Sigmoid colon (tissue), 7 donors: ENCODE measurements around the gene NOL6. TPM values are rescaled to one million over a fixed set of nuclear protein-coding genes. Genes with fewer than 3 reads are reported as not detected.

ENCODE experiments used
- DNase-seq: peaks from one replicate; pipeline ENCODE4 v3.0.0-alpha.2; 2019
- H3K27ac ChIP-seq, 4 donors: fragments of 200-600 bp; sonication (generic); one replicate each; pipeline ENCODE4 v1.5.1; 2016 to 2019; ENCODE audit warnings: mild to moderate bottlenecking in 1 of 4
- H3K27me3 ChIP-seq, 3 donors: fragments of 200-600 bp; sonication (generic); one replicate each; pipeline ENCODE4 v1.5.1; 2019; ENCODE audit warnings: mild to moderate bottlenecking in 1 of 3
- H3K36me3 ChIP-seq, 4 donors: fragments of 200-600 bp; sonication (generic); one replicate each; pipeline ENCODE4 v1.5.1; 2016 to 2019
- H3K4me1 ChIP-seq, 4 donors: fragments of 200-600 bp; sonication (generic); one replicate each; pipeline ENCODE4 v1.5.1; 2017 to 2019
- H3K4me3 ChIP-seq, 4 donors: fragments of 200-600 bp; sonication (generic); one replicate each; pipeline ENCODE4 v1.5.1; 2017 to 2019; ENCODE audit warnings: mild to moderate bottlenecking in 2 of 4, moderate library complexity in 1 of 4
- H3K9me3 ChIP-seq, 4 donors: fragments of 200-600 bp in 3 of 4; sonication (generic) in 3 of 4; one replicate each; pipeline versions ENCODE4 v1.5.1 to v1.6.1; 2013 to 2019
- EP300 ChIP-seq, 4 donors: sonication (generic); formaldehyde crosslinking; IDR thresholded peaks; one replicate each; pipeline ENCODE4 v1.6.1; 2017; ENCODE audit warnings: antibody characterized with exemption in 4 of 4
- POLR2A ChIP-seq, 2 donors: fragments of 450-650 bp; IDR thresholded peaks; one replicate each; pipeline ENCODE4 v1.6.1; 2016; ENCODE audit warnings: antibody characterized with exemption in 2 of 2, mild to moderate bottlenecking in 2 of 2, moderate library complexity in 2 of 2
- POLR2AphosphoS5 ChIP-seq, 4 donors: sonication (generic); formaldehyde crosslinking; IDR thresholded peaks; one replicate each; pipeline ENCODE4 v1.6.1; 2017; ENCODE audit warnings: antibody characterized with exemption in 4 of 4
- WGBS, 2 donors: extraction: QIAGEN DNeasy Blood & Tissue Kit; methylation state at CpG; one replicate each; pipeline ENCODE4 v1.1.7; 2013; 5-methylcytosine and 5-hydroxymethylcytosine counted together
- intact Hi-C: fragments of 100-400 bp; cut with DNase I; formaldehyde crosslinking; loops from one replicate; pipeline ENCODE4 v1.15.1; 2023
- polyA plus RNA-seq, 3 donors: library from polyadenylated mRNA; stranded (reverse); fragments of 200-250 nt; gene quantifications; one replicate each; pipeline ENCODE4 v1.2.3, GENCODE V29; 2013
- total RNA-seq, 4 donors: library from RNA; depleted of rRNA; stranded (reverse); fragments of >200 nt; gene quantifications; one replicate each; pipeline ENCODE4 v1.1.0, GENCODE V29; 2016
- TF ChIP-seq, protein P1 (sequence below), 4 experiments: fragments of 450-650 bp in 3 of 4; fragments of 200-600 bp in 1 of 4; IDR thresholded peaks; one replicate each; pipeline ENCODE4 v1.5.1; 2016 to 2019; ENCODE audit warnings: antibody characterized with exemption in 4 of 4, mild to moderate bottlenecking in 3 of 4, moderate library complexity in 2 of 4
- donor health status: healthy with polysubstance abuse.
- donor health status: Bipolar disorder and iron deficiency.
- donor health status: healthy.

NOL6 gene
- total and polyA plus RNA-seq, 7 donors: 5.5 to 23.6 (median 9.9) TPM

DNA sequence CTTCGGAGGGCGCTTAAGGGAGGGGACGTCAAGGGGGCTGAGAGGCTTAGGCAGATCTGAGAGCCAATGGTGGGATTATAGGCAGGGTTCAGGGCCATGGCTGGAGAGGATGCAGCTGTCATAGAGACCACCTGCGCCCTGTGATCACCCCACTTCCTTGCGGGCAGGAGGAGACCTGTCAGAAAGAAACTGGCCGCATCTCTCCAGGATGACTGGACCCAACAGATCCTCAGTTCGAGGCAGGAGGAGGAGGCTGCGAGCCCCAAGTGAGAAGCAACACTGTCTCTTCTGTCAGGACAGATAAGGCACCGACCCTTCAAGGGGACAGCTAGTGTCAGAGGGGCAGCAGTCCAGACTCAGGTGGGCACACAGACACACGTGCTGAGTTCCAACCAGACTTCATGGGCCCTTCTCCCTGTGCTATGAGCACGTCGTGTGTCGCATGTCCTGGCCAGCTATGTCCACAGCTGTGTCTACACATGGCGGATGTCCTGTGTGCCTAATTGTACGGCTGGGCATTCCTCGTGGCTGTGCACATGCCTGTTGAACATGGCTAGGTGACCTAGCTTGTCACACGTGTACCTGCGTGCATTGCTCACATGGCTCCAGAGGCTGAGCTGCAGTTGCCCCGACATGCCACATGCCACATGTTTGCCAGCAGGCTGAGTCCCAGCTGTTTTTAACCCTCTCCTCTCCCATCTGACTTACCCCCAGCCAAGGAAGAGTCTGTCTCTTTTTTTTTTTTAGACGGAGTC, 25.7 kb downstream of the NOL6 start:
- intact Hi-C loops: loop anchor here (2.0 kb wide), 1 partner anchor 19 kb away; no protein-coding TSS in a partner anchor
- Histone ChIP-seq H3K4me1 (peaks cover 0 to 15% (median 14%) of the 10 kb centered on the region in 4 donors), H3K36me3 (no peaks in the 10 kb centered on the region), H3K27me3 (no peaks in the 10 kb centered on the region), H3K9me3 (no peaks in the 10 kb centered on the region), H3K27ac (peak overlapping the region in 2 of 4 donors; percentile 27 to 51), H3K4me3 (peak overlapping the region; percentile 28 to 56 (median 49))
- no peak for TF ChIP-seq POLR2A (IDR thresholded peaks at IDR 0.05)
- WGBS, 2 donors: 26 to 40% methylated on average over 20 of the region's 20 CpGs
- no peak for DNase-seq

DNA sequence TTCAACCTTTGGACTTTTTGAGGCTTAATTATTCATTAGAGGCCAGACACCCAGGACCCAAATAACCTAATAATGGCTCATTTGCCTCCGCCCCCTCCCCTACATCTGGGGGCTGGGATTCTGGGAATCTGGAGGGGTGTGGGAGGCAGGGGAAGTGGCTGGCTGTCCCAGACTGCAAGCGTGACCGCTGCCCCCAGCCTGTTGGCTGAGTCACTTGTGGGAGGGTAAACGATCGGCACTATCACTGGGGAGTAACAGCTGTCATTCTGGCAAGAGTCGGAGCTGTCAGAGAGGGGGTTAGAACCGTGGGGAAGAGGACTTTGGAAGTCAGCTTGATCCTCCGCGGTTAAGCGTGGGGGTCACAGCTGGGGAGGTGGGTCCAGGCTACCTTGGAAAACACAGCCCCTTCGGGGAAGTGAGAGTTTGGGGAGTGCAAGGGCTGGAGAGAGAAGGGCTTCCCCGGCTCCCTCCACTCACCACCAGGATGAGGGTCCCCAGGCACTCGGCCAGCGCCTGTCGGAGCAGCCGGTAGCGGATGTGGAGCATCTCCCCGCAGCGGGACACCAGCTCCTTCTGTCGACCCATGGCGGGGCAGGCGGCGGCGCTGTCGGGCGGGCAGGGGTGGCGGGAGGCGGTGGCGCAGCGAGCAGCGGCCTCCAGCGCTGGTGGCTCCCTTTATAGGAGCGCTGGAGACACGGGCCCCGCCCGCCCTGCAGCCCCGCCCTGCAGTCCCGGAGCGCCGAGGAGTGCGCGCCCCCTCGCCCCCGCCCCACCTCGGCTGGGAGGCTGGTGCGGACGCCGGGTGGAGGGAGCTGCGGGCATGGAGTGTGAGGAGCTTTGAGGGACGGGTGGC, 26.6 kb downstream of the NOL6 start, which contains the start of gene AQP3:
TSS of gene AQP3 (minus strand) at position 648 of the 853 bp plus-strand sequence. CDS start at position 585, 63 bp downstream.
- Histone ChIP-seq H3K27me3 (no peaks in the 10 kb centered on the region), H3K36me3 (no peaks in the 10 kb centered on the region), H3K4me3 (peak within 1 kb of the TSS; percentile 28 to 56 (median 49)), H3K27ac (peak within 1 kb of the TSS in 3 of 4 donors; percentile 27 to 53 (median 51)), H3K4me1 (peaks cover 0 to 15% (median 14%) of the 10 kb centered on the region in 4 donors), H3K9me3 (no peaks in the 10 kb centered on the region)
- peak; percentile 80 for DNase-seq
- WGBS, 2 donors: 1 to 2% methylated on average over 50 of the region's 50 CpGs
- intact Hi-C loops: loop anchor here (2.0 kb wide), 1 partner anchor 20 kb away; no protein-coding TSS in a partner anchor
- TF ChIP-seq, protein P1, sequence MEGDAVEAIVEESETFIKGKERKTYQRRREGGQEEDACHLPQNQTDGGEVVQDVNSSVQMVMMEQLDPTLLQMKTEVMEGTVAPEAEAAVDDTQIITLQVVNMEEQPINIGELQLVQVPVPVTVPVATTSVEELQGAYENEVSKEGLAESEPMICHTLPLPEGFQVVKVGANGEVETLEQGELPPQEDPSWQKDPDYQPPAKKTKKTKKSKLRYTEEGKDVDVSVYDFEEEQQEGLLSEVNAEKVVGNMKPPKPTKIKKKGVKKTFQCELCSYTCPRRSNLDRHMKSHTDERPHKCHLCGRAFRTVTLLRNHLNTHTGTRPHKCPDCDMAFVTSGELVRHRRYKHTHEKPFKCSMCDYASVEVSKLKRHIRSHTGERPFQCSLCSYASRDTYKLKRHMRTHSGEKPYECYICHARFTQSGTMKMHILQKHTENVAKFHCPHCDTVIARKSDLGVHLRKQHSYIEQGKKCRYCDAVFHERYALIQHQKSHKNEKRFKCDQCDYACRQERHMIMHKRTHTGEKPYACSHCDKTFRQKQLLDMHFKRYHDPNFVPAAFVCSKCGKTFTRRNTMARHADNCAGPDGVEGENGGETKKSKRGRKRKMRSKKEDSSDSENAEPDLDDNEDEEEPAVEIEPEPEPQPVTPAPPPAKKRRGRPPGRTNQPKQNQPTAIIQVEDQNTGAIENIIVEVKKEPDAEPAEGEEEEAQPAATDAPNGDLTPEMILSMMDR (IDR thresholded peaks at IDR 0.05): peak in 1 of 4 experiments; percentile 29
- TF ChIP-seq POLR2A (IDR thresholded peaks at IDR 0.05): no peak

DNA sequence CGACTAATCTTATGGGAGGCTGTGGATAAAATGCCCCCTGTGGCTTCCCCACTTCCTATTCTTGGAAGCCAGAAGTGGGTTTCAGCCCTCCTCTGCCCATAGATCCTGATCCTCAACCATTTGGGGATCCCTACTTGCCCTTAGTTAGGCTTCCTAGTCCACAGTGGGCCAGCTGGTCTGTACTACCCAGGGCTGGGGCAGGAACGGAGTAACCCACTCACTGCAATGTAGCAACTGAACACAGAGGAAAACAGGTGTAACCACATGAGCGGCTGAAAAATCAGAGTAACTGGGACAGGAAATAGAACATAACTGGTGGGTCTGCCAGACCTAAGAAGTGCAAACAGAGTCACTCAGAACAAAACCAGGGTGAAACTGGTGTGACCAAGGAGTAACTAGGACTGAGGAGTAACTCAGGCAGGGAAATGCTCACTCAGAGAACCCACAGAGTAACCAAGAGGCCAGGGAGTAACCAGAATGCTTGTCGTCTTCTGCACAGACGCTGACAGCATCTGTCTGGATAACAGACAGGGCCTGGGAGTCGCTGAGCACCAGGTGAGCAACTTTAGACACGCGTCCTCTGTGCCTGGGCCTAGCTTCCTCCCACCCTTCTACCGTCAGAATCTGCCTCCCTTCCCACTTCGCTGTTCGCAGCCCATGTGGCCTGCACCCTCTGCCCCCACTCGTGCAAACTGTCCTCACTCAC, 27.3 kb downstream of the NOL6 start:
- Histone ChIP-seq H3K4me1 (peaks cover 0 to 15% (median 14%) of the 10 kb centered on the region in 4 donors), H3K27me3 (no peaks in the 10 kb centered on the region), H3K4me3 (peak overlapping the region in 3 of 4 donors; percentile 47 to 56 (median 51)), H3K36me3 (no peaks in the 10 kb centered on the region), H3K27ac (peak overlapping the region in 2 of 4 donors; percentile 51 to 53), H3K9me3 (no peaks in the 10 kb centered on the region)
- TF ChIP-seq, protein P1 (IDR thresholded peaks at IDR 0.05): no peak
- TF ChIP-seq POLR2A (IDR thresholded peaks at IDR 0.05) (no peak), POLR2AphosphoS5 (IDR thresholded peaks at IDR 0.05) (no peak), EP300 (IDR thresholded peaks at IDR 0.05) (no peak)
- DNase-seq: no peak
- intact Hi-C loops: loop anchor here (2.0 kb wide), 1 partner anchor 20 kb away; no protein-coding TSS in a partner anchor
- 43 to 52% methylated on average over 12 of the region's 12 CpGs for WGBS, 2 donors

DNA sequence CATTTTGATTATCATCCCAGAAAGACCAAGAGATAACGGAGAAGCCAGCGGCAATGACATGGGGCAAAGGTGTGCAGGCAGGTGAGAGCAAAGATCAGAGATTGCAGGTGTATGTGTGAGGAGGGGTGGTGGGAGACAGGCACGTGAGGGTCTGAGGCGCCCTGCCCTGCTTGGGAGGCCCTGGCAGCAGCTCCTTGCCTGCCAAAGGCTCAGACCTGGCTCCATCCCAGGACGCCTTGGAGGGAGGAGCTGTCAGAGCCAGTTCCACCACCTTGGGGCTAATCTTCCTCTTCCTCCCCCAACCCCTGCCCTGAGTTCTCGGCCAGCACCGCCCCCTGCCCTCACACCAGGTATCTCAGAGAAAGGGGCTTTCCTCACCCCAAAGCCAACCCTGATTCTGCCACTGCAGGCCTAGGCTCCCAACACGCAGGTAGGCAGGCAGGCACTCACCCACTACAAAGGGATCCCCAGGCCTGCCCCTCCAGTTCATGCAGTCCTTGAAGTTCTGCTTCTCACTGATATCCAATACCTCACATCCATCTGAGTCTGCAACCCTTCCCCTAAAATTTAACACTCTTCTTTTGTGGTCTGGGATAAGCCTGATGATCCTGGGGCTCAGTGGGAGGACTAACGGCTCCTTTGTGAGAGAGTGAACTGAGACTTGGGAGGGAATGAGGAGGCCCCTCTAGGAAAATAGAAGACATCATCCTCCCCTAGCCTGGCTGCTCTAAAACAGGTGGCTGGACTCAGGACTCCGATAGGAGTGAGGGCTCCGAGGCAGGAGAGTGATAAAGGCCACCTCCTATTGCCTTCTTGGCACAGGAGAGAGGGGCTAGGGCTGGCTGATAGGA, 28.1 kb downstream of the NOL6 start:
- intact Hi-C loops: loop anchor here (2.0 kb wide), 1 partner anchor 21 kb away; no protein-coding TSS in a partner anchor
- 49 to 75% methylated on average over 11 of the region's 11 CpGs for WGBS, 2 donors
- no peak for DNase-seq
- no peaks in the 10 kb centered on the region for H3K27me3 ChIP-seq
- TF ChIP-seq, protein P1 (IDR thresholded peaks at IDR 0.05): no peak
- no peak for TF ChIP-seq POLR2AphosphoS5 (IDR thresholded peaks at IDR 0.05)
- no peak for TF ChIP-seq POLR2A (IDR thresholded peaks at IDR 0.05)
- no peak for TF ChIP-seq EP300 (IDR thresholded peaks at IDR 0.05)
- H3K4me3 ChIP-seq: no peak overlapping the region
- no peaks in the 10 kb centered on the region for H3K9me3 ChIP-seq
- H3K27ac ChIP-seq: peak overlapping the region in 1 of 4 donors; percentile 53
- no peaks in the 10 kb centered on the region for H3K36me3 ChIP-seq
- H3K4me1 ChIP-seq: peaks cover 0 to 15% (median 14%) of the 10 kb centered on the region in 4 donors
